ENCODE data around the gene KPTN.

KPTN gene

DNA sequence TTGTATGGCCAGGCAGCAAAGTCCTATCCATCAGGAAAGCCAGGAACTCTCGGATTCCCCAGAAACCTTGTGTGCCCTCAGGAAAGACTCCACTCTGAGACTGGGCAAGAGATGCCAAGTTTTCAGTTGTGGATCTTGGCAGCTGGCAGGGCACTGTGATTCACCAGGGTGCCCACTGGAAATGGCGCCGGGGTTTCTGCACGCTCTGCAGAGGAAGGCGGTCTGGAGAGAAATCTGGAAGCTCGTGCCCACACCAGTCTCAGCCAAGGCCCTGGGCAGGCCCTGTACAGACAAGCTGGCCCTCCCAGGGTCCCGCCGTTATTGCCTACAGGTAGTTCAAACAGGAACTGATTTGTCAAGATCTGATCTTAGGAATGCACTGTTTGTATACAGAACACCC lies 26.0 kb upstream of the KPTN start:
- DNase-seq (ENCODE audit: low read depth): no peak
- no peak overlapping the region for H3K4me3 ChIP-seq (ENCODE audit: low read depth, low read length)

DNA sequence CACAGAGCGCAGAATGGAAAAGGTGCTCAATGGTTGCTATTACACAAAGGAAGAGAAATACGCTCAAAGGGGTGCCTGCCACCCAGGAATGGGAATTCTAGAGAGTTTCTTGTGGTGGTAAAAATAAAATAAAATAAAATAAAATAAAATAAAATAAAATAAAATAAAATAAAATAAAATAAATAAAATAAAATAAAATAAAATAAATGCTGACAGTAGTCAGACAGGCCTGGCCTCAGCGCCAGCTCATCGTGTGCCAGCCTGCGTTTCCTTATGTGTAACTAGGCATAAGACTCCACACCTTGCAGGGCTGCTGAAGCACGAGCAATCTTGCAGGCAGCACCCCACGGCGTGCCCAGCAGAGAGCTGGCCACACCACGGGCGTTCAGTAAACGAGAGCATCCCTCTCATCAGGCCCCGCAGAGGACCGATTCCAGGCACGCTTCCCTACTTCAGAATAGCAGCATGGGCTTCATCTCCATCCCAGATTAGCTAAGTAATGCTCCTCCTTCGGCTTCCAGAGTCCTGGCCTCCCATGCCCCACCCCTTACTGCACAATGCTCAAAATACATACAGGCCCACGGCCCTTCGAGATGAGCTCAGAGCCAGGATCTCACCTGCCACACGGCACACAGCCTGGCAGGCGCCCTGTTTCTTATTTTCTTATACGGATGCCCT lies 25.3 kb upstream of the KPTN start:
- H3K4me3 ChIP-seq (ENCODE audit: low read depth, low read length): no peak overlapping the region
- no peak for DNase-seq (ENCODE audit: low read depth)

DNA sequence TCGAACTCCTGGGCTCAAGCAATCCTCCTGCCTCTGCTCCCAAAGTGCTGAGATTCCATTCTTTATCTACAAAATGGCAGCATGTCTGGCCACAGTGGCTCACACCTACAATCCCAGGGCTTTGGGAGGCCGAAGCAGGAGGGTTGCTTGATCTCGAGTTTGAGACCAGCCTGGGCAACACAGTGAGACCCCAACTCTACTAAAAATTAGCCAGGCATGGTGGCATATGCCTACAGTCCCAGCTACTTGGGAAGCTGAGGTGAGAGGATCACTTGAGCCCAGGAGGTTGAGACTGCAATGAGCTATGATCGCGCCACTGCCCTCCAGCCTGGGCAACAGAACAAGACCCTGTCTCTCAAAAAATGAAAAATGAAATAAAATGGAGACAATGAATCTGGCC lies 24.7 kb upstream of the KPTN start:
- no peak overlapping the region for H3K4me3 ChIP-seq (ENCODE audit: low read depth, low read length)
- DNase-seq (ENCODE audit: low read depth): no peak

DNA sequence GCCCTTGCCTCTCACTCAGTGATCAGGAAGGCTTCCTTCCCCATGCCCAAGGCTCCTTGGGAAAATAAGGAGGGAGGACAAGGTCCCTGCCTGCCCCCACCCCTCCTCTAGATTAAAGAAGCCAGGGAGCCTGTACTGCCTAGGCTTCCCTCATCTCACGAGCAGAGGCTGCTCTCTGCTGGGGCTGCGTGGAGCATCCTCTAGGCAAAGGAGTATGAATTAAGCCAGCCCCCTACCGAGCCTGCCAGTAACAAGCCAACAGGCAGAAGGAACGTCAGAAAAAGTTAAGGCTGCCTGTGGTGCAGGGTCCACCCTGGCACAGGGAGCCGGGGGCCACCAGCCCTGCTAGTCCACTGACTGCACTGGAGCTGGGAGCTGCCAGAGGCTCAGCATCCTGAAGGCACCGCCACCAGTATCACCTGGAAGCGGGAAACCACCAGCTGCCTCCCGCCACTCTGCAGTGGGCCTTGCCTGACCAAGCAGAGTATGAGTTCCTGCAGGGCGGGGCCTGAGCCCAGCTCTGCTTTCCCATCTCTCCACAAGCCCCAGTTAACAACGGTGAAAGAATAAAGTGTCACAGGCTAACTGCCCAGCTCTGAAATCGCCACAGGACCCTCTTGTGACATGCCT lies 24.0 kb upstream of the KPTN start:
- no peak for DNase-seq (ENCODE audit: low read depth)
- H3K4me3 ChIP-seq (ENCODE audit: low read depth, low read length): no peak overlapping the region

DNA sequence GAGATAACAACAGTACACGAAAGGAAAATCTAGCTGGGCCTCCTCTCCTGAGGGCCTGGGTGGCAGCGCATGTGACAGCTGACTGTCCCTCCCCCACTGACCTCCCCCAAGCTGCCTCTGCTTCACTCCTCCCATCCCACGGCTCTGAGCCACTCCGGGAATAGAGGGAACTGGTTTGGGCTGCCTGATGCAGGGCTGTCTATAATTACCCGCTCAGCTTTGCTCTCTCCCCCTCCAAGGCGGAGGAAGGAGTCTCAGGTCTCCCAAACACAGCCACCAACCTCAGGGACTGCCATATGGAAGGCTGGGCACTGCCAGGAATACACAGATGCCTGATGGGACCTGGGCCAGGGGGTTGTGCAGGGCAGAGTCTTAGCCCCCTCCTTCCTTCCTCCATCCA lies 23.0 kb upstream of the KPTN start:
- H3K4me3 ChIP-seq (ENCODE audit: low read depth, low read length): no peak overlapping the region
- no peak for DNase-seq (ENCODE audit: low read depth)

DNA sequence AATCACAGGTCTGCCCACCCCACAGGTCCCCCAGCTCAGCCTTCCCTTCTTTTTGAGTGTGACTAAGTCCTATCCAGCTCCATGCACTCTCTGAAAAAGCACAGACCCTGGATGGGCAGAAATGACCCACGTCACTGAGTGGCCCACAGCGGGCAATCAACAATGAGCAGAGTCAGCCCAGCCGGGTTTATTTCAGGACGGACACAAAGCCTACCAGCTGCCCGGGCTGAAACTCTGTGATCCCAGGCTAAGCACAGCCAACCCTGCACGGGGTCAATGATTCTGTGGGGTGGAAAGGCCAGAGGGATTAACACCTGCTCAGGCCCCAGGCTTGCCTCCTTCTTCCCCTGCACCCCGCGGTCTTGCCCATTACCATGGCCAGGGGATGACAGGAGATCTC lies 22.4 kb upstream of the KPTN start:
- no peak for DNase-seq (ENCODE audit: low read depth)
- no peak overlapping the region for H3K4me3 ChIP-seq (ENCODE audit: low read depth, low read length)

DNA sequence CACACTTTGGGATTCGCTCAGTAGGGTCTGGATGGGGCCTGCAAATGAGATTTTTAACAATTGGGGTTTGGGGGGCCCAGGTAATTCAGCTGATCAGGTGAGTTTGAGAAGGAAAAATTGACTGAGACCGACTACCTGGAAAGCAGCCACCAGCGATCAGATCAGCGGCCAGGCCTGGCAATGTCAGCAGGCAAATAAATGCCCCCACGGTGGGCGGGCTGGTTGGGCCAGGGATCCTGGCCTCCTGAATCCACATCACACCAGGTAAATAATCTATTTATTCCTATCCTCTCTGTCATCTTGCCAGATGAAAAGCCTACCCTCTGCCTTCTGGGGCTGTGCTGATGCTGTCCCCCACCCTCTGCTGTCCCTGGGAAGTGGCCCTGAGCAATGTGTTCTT lies 21.5 kb upstream of the KPTN start:
- H3K4me3 ChIP-seq (ENCODE audit: low read depth, low read length): no peak overlapping the region
- no peak for DNase-seq (ENCODE audit: low read depth)

DNA sequence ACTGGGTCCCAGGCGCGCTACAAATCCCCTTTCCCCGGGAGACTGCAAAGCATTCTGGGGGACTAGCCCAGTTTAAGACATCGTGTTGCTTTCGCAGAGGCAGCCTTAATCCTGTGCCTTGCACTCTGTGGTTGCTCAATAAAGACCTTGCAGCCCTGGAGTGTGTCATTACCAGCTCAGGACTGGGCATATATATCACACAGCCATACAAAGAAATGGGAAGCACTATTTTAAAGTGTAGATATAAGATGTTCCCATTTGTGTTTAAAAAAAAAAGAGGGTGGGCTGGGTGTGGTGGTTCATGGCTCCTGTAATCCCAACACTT lies 19.8 kb upstream of the KPTN start:
- no peak for DNase-seq (ENCODE audit: low read depth)

DNA sequence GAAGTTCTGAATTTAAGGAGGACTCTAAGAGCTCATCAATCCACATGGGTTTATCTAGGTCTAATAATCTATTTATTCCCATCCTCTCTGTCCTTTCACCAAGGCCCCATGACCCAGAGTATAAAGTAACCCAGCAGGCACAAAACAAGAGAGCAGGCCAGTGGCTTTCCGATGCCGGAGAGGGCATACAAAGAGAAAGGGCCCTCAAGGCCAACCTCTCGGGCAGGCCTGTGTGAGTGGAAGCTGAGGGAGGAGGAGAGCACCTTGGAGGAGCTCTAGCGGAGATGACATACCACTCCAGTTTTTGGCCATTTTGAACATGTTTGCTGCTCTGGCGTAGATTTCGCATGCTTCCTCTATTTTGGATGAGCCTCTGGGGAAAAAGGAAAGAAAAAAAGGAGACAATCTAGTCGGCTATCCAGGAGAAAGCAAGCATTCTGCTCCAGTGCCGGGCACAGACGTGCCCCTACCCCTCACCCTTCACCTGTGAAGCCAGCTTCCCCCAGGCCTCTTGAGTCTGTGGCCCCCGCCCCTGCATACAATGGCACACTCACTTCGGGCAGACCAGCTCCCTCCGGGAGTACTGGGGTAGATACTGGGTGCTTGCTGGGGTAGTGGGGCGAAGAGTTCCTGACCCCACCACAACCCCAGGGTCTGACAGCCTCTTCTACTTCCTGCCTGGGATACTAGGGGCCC lies 19.3 kb upstream of the KPTN start:
- no peak for DNase-seq (ENCODE audit: low read depth)
- H3K4me3 ChIP-seq (ENCODE audit: low read depth, low read length): no peak overlapping the region

More for the DNA sequence above, 19.8 kb upstream of the KPTN start:
- no peak overlapping the region for H3K4me3 ChIP-seq (ENCODE audit: low read depth, low read length)

DNA sequence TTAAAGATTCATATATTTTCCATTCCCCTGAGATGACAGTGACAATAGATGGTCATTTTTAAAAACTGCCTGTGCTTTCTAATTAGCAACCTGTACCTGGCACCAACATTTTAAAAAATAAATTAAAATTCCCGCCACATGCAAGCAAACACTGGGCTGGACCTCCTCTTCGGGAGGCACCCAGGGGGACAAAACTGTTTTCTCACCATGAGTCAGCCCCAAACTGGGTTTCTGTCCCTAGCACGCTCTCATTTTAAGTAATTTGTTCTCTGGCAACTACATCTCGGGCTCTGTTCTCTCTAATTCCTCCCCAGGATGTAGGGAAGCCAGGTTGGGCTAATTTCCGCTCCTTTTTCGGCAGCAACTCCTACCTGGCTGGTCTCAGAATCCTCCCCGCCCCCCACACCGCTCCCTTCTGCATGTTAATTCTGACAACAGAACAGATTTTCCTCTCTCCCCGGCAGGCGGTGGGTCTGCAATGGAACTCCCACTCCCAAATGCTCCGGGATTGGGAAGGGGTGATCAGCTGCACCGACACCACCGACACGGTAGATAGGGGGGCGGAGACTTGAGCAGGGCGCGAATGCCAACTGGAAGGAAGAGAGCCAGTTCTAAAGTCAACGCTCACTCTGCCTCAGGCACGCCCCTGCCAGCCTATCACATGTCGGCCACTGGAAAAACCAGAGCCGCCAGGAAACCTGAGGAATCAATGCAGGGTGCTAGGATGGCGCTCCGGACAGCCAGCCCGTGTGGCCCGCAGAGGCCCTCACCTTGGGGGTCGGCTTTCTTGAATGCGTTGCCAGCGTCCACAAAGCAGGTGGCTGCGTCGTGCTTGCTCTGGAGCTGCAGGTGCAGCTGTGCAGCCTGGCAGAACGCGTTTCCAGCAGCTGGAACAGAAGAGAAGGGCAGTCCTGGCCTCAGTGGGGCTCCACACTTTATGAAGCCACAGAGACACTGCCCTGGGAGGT lies 16.1 kb upstream of the KPTN start:
- DNase-seq (ENCODE audit: low read depth): no peak
- H3K4me3 ChIP-seq (ENCODE audit: low read depth, low read length): no peak overlapping the region

DNA sequence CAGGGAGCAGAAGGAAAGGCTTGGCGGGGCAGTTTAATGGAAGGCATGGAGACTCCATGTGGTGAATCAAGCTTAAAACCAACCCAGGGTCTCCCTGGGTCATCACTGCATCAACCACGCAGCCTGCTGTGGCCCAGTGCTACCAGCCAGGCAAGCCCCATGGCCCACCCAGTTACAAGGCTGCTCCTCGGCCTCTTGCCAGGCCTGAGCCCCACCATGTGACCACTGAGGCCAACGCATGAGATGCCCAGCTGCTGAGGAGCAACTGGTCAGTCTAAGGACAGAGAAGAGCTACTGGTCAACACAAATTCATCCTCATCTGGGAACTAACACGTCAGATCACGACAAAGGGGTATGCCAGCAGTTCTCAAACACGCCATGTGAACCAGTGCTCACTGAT lies 15.4 kb upstream of the KPTN start:
- DNase-seq (ENCODE audit: low read depth): no peak
- no peak overlapping the region for H3K4me3 ChIP-seq (ENCODE audit: low read depth, low read length)

DNA sequence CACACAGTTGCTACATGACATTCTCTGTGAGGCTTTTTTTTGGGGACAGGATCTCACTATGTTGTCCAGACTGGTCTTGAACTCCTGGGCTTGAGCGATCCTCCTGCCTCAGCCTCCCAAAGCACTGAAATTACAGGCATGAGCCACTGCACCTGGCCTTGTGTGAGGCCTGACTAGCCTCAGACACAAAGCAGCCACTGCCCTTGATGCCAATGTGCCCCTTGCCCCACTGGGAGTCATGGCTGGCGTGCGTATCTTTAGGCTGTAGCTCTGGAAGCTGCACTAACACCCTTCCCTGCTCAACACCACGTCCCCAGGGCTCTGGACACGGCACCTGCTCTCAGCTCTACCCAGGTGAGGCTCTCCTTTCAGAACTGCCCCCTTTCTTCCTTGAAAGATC lies 14.5 kb upstream of the KPTN start:
- H3K4me3 ChIP-seq (ENCODE audit: low read depth, low read length): no peak overlapping the region
- DNase-seq (ENCODE audit: low read depth): no peak

DNA sequence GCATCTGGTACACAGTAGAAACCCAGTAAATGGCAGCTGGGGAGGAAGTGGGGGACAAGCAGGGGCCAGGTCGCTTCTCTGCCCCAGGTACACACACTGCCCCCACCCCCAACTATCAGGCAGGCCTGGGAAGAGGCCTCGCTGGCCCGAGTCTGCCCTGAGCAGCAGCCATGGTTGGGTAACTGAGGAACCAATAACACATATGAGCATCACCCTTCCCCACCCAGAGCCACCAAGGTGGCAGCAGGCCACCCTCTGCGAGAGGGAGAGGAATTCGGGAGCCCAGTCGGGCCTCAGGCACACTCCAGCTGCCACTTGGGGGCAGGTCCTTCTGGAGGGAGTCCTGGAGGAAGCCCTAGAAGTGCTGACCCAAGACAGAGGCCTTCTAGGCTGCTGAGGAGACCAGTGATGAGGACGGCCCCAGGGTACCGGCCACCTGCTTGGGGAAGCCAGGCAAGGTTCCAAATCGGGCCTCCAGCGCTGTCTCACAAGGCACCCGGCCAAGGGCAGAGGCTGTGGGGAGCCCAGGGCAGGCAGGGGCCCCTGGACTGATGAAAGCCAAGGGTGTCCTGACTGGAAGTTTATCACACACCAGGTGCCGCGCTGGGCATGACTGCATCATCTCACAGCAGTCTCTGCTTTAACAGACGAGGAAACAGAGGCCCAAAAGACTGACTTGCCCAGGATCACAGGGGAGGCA lies 14.0 kb upstream of the KPTN start:
- H3K4me3 ChIP-seq (ENCODE audit: low read depth, low read length): no peak overlapping the region
- DNase-seq (ENCODE audit: low read depth): no peak

DNA sequence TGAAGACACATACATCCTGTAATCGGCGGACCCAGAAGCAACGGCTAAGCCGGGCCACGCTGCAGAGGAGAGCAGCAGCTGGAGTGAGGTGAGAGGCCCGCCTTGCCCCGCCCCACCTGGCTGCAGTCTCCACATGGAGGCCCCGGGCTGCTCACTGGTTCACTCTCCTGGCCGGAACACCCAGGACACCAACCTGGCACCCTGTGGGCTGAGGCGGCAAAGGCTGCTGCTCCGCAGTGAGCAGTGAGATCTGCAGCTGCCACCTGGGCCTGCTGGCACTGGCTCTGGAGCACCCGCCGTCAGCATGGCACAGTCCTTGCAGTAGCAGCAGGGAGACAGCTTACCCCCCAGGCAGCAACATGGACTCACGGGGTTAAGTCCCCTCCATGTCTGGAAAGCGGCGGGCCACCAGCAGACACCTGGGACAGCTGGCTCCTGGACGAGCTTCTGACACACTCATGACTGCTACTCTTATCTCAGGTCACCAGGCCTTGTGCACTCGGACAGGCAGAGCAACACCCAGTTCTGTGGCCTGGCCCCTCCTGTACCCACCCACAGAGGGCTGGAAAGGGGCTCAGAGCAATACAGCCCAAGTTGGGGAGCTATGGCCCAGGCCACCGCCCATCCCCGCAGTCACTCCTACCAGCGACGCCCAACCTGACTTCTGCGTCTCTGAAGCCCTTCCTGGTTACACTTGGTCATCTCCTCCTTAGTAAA lies 13.2 kb upstream of the KPTN start:
- no peak for DNase-seq (ENCODE audit: low read depth)
- H3K4me3 ChIP-seq (ENCODE audit: low read depth, low read length): no peak overlapping the region

DNA sequence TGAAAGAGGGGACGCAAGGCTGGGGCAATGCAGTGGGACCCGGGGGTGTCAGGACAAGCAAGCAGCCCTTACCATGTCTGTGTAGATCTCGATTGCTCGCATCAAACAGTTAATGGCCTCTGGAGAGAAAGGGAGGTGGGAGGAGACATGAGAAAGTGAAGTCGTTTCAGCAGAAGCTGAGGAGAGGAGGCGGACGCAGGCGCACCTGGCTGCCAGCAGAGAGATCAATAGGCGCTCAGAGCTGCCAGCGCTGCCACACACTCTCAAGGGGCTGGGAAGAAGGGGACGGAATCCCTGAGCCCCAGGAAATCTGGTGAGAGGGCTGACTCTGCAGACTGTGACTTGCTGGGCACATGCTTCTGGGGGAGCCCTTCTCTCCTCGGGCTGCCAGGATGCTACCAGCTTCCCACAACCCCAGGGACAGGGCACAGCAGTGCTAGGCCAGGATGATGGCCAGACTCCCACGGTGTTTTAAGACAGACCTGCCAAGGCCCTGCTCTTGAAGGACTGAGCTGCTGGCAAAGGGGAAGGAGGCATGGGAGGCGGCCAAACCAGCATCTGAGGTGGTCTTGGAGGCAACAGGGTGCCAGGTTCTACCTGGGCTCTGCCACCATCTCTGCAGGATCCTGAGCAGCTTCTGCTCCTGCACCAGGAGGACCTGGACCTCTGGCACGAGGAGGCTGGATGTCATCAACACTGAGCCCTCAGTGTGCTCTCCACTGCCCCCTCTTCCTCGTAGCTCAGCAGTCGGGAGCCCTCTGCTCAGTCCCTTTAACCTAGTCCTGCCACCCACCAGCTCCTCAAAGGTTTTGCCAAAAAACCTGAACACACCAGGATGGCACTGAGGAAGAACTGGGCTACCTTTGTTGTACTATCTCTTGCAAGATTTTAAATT lies 11.7 kb upstream of the KPTN start:
- no peak for DNase-seq (ENCODE audit: low read depth)
- H3K4me3 ChIP-seq (ENCODE audit: low read depth, low read length): no peak overlapping the region

DNA sequence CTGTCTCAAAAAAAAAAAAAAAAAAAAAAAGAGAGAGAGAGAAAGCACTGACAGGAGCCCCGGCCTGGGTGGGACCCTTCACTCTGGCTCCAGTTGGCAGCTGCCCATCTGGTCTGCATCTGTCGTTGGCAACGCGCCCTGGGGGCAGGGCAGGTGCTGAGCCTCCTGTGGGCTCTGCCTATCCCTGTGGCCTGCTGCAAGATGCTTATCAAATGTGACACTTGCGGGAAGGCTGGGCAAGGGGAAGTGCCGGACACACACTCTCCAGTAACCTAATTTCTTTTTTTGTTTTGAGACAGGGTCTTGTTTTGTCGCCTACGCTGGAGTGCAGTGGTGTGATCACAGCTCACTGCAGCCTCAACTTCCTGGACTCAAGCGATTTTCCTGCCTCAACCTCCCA lies 10.7 kb upstream of the KPTN start:
- H3K4me3 ChIP-seq (ENCODE audit: low read depth, low read length): no peak overlapping the region
- DNase-seq (ENCODE audit: low read depth): no peak

DNA sequence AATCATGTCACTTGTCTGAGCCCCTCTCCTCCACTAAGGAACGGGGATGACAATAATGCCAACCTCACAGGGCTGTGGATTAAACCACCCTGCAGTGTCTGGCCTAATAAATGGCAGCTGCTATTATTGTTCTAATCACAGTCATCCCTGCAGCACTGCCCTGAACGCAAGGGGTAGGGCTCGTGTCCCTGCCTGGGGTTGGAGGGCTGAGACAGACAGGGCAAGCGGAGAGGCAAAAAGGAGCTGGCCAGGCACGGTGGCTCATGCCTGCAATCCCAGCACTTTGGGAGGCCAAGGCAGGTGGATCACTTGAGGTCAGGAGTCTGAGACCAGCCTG lies 10.2 kb upstream of the KPTN start:
- DNase-seq (ENCODE audit: low read depth): no peak

More for the DNA sequence above, 10.2 kb upstream of the KPTN start:
- no peak overlapping the region for H3K4me3 ChIP-seq (ENCODE audit: low read depth, low read length)
